ENCODE data around the gene AURKB.

DNA sequence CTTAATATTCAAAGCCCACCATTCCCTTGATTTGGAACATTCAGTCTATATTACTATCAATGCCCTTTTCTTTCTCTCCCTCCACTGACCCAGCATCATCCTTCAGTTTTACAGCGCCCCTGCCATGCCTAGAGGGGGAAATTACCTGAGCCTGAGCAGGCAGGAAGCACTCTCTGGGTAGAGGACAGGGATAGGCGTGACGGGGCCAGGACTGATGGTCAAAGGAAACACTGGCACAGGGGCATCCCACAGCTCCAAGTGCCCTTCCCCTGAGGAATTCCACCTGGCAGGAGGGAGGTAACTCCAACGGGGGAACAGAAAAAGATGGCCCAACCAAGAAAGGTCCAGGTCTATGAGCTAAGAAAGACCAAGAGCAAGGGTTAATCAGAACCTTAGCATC, 27.5 kb upstream of the AURKB start:
- TF ChIP-seq, protein P1, sequence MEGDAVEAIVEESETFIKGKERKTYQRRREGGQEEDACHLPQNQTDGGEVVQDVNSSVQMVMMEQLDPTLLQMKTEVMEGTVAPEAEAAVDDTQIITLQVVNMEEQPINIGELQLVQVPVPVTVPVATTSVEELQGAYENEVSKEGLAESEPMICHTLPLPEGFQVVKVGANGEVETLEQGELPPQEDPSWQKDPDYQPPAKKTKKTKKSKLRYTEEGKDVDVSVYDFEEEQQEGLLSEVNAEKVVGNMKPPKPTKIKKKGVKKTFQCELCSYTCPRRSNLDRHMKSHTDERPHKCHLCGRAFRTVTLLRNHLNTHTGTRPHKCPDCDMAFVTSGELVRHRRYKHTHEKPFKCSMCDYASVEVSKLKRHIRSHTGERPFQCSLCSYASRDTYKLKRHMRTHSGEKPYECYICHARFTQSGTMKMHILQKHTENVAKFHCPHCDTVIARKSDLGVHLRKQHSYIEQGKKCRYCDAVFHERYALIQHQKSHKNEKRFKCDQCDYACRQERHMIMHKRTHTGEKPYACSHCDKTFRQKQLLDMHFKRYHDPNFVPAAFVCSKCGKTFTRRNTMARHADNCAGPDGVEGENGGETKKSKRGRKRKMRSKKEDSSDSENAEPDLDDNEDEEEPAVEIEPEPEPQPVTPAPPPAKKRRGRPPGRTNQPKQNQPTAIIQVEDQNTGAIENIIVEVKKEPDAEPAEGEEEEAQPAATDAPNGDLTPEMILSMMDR (IDR thresholded peaks at IDR 0.05): no peak
- no peak for TF ChIP-seq POLR2A (IDR thresholded peaks at IDR 0.05)
